ENCODE measurements around the gene LFNG.

Gene LFNG

DNA sequence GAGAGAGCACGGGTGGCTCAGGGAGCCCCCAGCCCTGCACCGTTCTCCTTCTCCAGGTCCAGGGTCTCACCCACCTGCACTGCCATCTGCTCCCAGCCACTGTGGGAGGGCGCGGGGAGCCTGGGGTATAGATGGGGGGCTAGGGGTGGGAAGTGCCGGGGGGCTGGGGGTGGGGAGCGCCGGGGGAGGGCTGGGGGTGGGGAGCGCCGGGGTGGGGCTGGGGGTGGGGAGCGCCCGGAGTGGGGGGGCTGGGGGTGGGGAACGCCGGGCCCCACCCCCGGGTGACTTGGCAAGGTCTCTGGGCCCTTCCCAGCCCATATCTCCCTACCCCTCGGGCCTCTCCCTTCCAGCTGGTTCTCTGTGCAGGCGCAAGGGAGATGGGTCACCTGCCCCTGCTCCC, 43.3 kb upstream of the LFNG start, which contains the start of gene GRIFIN:
Gene GRIFIN, minus strand, starts transcription at position 101 of the 400 bp plus-strand sequence. Its CDS starts 15 bp downstream, at position 86.
- Histone ChIP-seq H3K9ac (ENCODE audit: low read depth in 1 of 2, low read length in 2 of 2) (peak within 1 kb of the TSS in 1 of 2 donors; percentile 77), H3K4me3 (ENCODE audit: low read length in 2 of 2) (no peak within 1 kb of the TSS), H3K27ac (ENCODE audit: low read depth in 2 of 2, low read length in 2 of 2) (no peak within 1 kb of the TSS), H3K36me3 (ENCODE audit: control insufficient read depth in 2 of 2, insufficient read depth in 2 of 2, low read length in 2 of 2) (no peaks in the 10 kb centered on the region), H3K4me1 (ENCODE audit: control insufficient read depth in 2 of 2, insufficient read depth in 2 of 2, low read length in 2 of 2) (peaks cover 16 to 26% of the 10 kb centered on the region in 2 donors), H3K9me3 (ENCODE audit: control insufficient read depth in 2 of 2, low read length in 2 of 2) (no peaks in the 10 kb centered on the region), H3K27me3 (ENCODE audit: control insufficient read depth in 2 of 2, insufficient read depth in 2 of 2, low read length in 2 of 2) (peaks cover 0 to 4% of the 10 kb centered on the region in 2 donors)

DNA sequence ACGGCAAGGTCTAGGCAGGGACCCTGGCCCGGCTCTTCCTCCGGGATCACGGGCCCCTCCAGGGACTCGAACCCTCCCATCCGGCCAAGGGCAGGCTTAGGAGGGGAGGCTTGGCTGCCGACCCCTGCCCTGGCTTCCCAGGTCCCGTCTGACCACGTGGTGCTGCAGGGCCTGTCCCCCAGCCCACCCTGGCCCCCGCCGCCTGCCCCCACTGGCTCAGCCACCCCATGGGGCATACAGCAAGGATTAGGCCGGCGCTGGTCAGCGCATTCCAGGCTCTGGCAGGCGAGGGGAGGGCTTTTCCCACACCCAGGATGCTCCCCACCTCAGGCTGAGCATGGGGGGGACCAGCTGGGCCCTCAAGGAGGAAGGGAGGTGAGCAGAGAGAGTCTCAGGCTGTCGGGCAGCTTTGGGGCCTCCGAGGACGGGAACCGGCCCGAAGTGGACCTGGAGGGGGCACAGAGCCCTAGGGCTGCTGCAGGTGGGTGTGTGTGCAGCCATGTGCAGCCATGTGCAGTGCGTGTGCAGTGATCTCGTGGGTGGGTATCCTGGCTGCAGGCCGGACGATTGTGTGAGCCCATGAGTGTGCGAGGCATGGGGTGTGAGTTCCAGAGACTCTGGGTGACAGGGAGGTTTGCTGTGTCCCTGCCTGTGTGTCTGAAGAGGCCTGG, 42.7 kb upstream of the LFNG start:
- Histone ChIP-seq H3K36me3 (ENCODE audit: control insufficient read depth in 2 of 2, insufficient read depth in 2 of 2, low read length in 2 of 2) (no peaks in the 10 kb centered on the region), H3K27me3 (ENCODE audit: control insufficient read depth in 2 of 2, insufficient read depth in 2 of 2, low read length in 2 of 2) (peaks cover 0 to 4% of the 10 kb centered on the region in 2 donors), H3K4me1 (ENCODE audit: control insufficient read depth in 2 of 2, insufficient read depth in 2 of 2, low read length in 2 of 2) (peaks cover 16 to 26% of the 10 kb centered on the region in 2 donors), H3K27ac (ENCODE audit: low read depth in 2 of 2, low read length in 2 of 2) (no peak overlapping the region), H3K9ac (ENCODE audit: low read depth in 1 of 2, low read length in 2 of 2) (peak overlapping the region in 1 of 2 donors; percentile 77), H3K4me3 (ENCODE audit: low read length in 2 of 2) (no peak overlapping the region), H3K9me3 (ENCODE audit: control insufficient read depth in 2 of 2, low read length in 2 of 2) (no peaks in the 10 kb centered on the region)

DNA sequence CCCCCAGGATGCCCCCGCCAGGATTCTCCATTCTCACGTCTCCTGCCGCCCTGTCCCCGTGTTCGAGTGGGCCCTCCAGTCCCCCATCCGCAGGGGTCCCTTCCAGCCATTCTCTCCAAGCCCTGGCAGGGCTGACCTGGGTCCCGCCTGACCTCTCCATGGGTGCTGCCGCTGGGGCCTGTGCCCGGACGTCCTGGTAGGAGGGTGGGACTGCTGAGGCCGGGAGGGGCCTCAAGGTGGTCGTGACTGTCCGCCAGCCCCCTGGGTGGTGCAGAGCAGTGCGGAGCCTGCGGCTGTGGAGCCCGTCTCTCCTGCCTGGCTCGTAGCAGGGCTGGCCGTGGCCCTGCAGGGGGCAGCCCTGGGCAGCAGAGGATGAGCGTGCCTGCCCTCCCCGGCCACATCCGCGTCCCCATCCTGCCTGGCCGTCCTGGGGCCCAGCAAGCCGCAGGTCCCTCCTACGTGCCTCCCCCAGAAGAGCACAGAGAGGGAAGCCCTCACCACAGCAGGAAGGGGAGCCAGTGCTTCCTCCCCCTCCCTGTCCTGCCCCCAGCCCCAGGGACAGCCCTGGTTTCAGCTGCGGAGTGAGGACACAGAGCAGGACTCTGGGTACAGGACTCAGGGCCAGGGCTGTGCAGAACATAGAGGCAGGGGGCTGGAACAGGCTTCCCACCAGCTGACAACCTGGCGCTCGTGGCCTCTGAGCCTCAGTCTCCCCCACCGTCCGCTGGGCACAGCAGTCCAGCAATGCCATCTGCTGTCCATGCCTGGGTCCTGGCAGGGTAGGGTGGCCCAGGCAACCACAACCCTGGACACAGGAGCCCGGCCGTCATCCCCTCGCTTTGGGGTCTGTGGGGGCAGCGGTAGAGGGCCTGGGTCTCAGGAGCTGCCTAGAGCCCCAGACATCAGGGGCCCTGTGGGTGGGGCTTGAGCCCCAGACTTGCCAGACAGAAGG, 41.9 kb upstream of the LFNG start:
- H3K9ac ChIP-seq (ENCODE audit: low read depth in 1 of 2, low read length in 2 of 2), result peak overlapping the region in 1 of 2 donors; percentile 77
- H3K27ac ChIP-seq (ENCODE audit: low read depth in 2 of 2, low read length in 2 of 2), result peak overlapping the region in 1 of 2 donors; percentile 58
- peak overlapping the region in 1 of 2 donors; percentile 27 for H3K4me3 ChIP-seq (ENCODE audit: low read length in 2 of 2)
- H3K36me3 ChIP-seq (ENCODE audit: control insufficient read depth in 2 of 2, insufficient read depth in 2 of 2, low read length in 2 of 2), result no peaks in the 10 kb centered on the region
- peaks cover 16 to 26% of the 10 kb centered on the region in 2 donors for H3K4me1 ChIP-seq (ENCODE audit: control insufficient read depth in 2 of 2, insufficient read depth in 2 of 2, low read length in 2 of 2)
- H3K27me3 ChIP-seq (ENCODE audit: control insufficient read depth in 2 of 2, insufficient read depth in 2 of 2, low read length in 2 of 2), result peaks cover 0 to 4% of the 10 kb centered on the region in 2 donors
- H3K9me3 ChIP-seq (ENCODE audit: control insufficient read depth in 2 of 2, low read length in 2 of 2), result peaks cover 0 to 2% of the 10 kb centered on the region in 2 donors

DNA sequence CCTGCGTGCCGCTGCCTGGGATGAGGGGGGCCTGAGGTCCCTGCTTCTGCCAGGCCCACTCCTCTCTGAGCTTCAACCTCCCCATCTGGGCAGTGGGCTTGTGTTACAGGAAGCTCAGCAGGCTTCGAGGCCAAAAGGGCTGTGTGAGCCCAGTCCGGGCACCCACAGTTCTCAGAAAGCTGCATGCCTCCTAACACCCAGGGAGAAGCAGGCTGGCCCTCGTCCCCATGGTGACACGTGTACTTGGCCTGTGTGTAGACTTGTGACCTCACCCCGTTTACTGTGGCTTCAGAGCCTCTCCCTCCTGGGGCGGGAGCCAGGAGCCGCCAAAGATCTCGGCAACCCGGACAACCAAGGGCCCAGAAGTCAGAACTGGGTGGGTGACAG, 41.2 kb upstream of the LFNG start:
- Histone ChIP-seq H3K4me1 (ENCODE audit: control insufficient read depth in 2 of 2, insufficient read depth in 2 of 2, low read length in 2 of 2) (peaks cover 16 to 26% of the 10 kb centered on the region in 2 donors), H3K27me3 (ENCODE audit: control insufficient read depth in 2 of 2, insufficient read depth in 2 of 2, low read length in 2 of 2) (peaks cover 0 to 4% of the 10 kb centered on the region in 2 donors), H3K4me3 (ENCODE audit: low read length in 2 of 2) (peak overlapping the region in 1 of 2 donors; percentile 27), H3K36me3 (ENCODE audit: control insufficient read depth in 2 of 2, insufficient read depth in 2 of 2, low read length in 2 of 2) (no peaks in the 10 kb centered on the region), H3K9ac (ENCODE audit: low read depth in 1 of 2, low read length in 2 of 2) (peak overlapping the region in 1 of 2 donors; percentile 77), H3K9me3 (ENCODE audit: control insufficient read depth in 2 of 2, low read length in 2 of 2) (peaks cover 3 to 5% of the 10 kb centered on the region in 2 donors), H3K27ac (ENCODE audit: low read depth in 2 of 2, low read length in 2 of 2) (peak overlapping the region in 1 of 2 donors; percentile 63)

DNA sequence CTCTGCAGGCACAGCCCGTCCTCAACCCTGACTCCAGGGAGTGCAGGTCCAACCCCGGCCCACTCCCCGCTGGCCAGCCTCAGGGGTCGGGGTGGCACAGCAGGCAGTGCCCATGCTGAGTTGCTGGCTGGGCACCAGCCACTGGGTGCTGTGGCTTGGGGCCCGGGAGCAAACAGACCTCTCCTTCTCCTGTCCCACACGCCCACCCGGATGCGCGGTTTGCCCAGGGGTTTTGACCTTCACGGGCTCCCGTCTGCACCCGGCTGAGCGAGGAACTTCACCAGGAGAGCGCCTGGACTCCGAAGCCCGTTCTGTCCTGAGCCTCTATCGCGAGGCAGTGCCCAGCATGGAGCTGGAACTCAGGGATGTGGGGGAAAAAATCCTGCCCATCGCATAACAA, 40.8 kb upstream of the LFNG start:
- Histone ChIP-seq H3K27me3 (ENCODE audit: control insufficient read depth in 2 of 2, insufficient read depth in 2 of 2, low read length in 2 of 2) (peaks cover 0 to 4% of the 10 kb centered on the region in 2 donors), H3K4me1 (ENCODE audit: control insufficient read depth in 2 of 2, insufficient read depth in 2 of 2, low read length in 2 of 2) (peaks cover 16 to 26% of the 10 kb centered on the region in 2 donors), H3K9me3 (ENCODE audit: control insufficient read depth in 2 of 2, low read length in 2 of 2) (peaks cover 3 to 5% of the 10 kb centered on the region in 2 donors), H3K27ac (ENCODE audit: low read depth in 2 of 2, low read length in 2 of 2) (peak overlapping the region in 1 of 2 donors; percentile 63), H3K36me3 (ENCODE audit: control insufficient read depth in 2 of 2, insufficient read depth in 2 of 2, low read length in 2 of 2) (no peaks in the 10 kb centered on the region), H3K9ac (ENCODE audit: low read depth in 1 of 2, low read length in 2 of 2) (peak overlapping the region in 1 of 2 donors; percentile 77), H3K4me3 (ENCODE audit: low read length in 2 of 2) (no peak overlapping the region)

DNA sequence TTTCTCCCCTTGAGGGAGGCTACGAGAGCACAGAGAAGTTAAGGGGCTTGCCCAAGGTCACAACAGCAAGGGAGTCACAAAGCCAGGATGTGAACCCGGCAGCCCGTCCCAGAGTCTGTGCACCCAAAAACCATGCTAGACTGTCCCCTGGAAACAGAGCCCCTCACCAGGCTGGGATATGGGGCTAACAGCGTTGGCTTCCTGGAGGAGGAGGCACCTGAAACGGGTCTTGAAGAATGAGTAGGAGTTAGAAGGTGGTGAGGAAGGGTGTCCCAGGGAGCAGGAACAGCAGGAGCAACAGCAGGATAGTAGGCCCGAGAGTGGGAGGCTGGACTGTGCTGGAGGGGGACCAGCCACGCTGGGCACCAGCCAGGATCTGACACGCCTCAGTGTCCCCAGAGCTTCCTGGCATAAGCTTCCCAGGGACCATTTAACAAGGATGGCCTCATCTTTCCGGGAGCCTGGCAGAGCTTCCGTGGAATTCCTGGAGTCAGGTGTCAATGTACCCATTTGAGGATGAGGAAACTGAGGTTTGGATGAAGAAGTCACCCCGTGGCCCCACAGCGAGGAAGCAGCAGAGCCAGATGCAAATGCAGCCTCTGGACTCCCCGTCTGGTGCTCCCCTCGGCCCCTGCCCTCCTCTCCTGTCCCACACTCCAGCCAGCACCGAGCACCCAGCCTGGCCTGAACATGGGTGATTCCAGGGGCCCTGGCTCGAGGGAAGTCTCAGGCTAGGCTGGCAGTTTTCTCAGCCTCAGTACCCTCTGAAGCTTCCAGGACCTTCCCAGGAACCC, 40.1 kb upstream of the LFNG start:
- peaks cover 3 to 5% of the 10 kb centered on the region in 2 donors for H3K9me3 ChIP-seq (ENCODE audit: control insufficient read depth in 2 of 2, low read length in 2 of 2)
- H3K4me3 ChIP-seq (ENCODE audit: low read length in 2 of 2), result no peak overlapping the region
- peak overlapping the region in 1 of 2 donors; percentile 77 for H3K9ac ChIP-seq (ENCODE audit: low read depth in 1 of 2, low read length in 2 of 2)
- H3K36me3 ChIP-seq (ENCODE audit: control insufficient read depth in 2 of 2, insufficient read depth in 2 of 2, low read length in 2 of 2), result no peaks in the 10 kb centered on the region
- H3K4me1 ChIP-seq (ENCODE audit: control insufficient read depth in 2 of 2, insufficient read depth in 2 of 2, low read length in 2 of 2), result peaks cover 16 to 26% of the 10 kb centered on the region in 2 donors
- H3K27me3 ChIP-seq (ENCODE audit: control insufficient read depth in 2 of 2, insufficient read depth in 2 of 2, low read length in 2 of 2), result peaks cover 0 to 4% of the 10 kb centered on the region in 2 donors
- no peak overlapping the region for H3K27ac ChIP-seq (ENCODE audit: low read depth in 2 of 2, low read length in 2 of 2)

DNA sequence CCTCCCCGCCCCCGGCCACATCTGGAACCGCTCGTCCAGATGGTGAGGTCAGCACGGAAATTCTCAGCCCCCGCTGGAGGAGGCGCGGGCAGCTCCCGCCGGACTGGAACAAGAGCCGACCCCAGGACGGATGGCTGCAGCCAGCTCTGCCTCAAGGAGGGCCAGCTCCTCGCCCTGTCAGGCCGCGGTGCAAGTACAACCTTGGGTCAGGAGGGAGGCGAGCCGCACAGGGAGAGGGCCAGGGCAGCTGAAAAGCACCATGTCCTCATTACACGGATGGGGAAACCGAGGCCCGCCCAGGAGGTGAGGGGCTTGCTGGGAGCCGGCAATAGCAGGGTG, 39.5 kb upstream of the LFNG start:
- H3K4me1 ChIP-seq (ENCODE audit: control insufficient read depth in 2 of 2, insufficient read depth in 2 of 2, low read length in 2 of 2), result peaks cover 16 to 26% of the 10 kb centered on the region in 2 donors
- H3K27ac ChIP-seq (ENCODE audit: low read depth in 2 of 2, low read length in 2 of 2), result no peak overlapping the region
- H3K9ac ChIP-seq (ENCODE audit: low read depth in 1 of 2, low read length in 2 of 2), result no peak overlapping the region
- no peaks in the 10 kb centered on the region for H3K36me3 ChIP-seq (ENCODE audit: control insufficient read depth in 2 of 2, insufficient read depth in 2 of 2, low read length in 2 of 2)
- no peak overlapping the region for H3K4me3 ChIP-seq (ENCODE audit: low read length in 2 of 2)
- peaks cover 0 to 4% of the 10 kb centered on the region in 2 donors for H3K27me3 ChIP-seq (ENCODE audit: control insufficient read depth in 2 of 2, insufficient read depth in 2 of 2, low read length in 2 of 2)
- H3K9me3 ChIP-seq (ENCODE audit: control insufficient read depth in 2 of 2, low read length in 2 of 2), result peaks cover 3 to 5% of the 10 kb centered on the region in 2 donors

DNA sequence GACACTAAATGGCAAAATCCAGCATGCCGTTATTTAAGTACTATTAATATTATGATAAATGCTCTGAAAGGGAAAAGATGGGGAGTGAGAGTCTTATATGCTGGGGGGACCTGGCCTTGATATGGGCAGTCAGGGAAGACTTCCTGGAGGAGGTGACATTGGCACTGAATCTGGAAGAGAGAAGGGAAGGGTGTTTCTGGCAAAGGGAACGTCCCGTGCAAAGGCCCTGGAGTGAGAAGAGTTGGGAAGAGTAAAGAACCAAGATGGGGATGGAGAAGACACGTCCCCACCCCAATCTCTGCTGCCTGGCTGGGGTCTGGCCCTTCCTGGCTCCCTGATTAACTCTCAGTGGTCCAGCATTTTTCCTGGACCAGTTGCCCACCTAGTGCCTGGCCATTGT, 38.4 kb upstream of the LFNG start:
- H3K9me3 ChIP-seq (ENCODE audit: control insufficient read depth in 2 of 2, low read length in 2 of 2), result peaks cover 3 to 5% of the 10 kb centered on the region in 2 donors
- H3K9ac ChIP-seq (ENCODE audit: low read depth in 1 of 2, low read length in 2 of 2), result no peak overlapping the region
- peaks cover 16 to 26% of the 10 kb centered on the region in 2 donors for H3K4me1 ChIP-seq (ENCODE audit: control insufficient read depth in 2 of 2, insufficient read depth in 2 of 2, low read length in 2 of 2)
- no peak overlapping the region for H3K27ac ChIP-seq (ENCODE audit: low read depth in 2 of 2, low read length in 2 of 2)
- H3K27me3 ChIP-seq (ENCODE audit: control insufficient read depth in 2 of 2, insufficient read depth in 2 of 2, low read length in 2 of 2), result peaks cover 0 to 4% of the 10 kb centered on the region in 2 donors
- H3K4me3 ChIP-seq (ENCODE audit: low read length in 2 of 2), result no peak overlapping the region
- H3K36me3 ChIP-seq (ENCODE audit: control insufficient read depth in 2 of 2, insufficient read depth in 2 of 2, low read length in 2 of 2), result no peaks in the 10 kb centered on the region

DNA sequence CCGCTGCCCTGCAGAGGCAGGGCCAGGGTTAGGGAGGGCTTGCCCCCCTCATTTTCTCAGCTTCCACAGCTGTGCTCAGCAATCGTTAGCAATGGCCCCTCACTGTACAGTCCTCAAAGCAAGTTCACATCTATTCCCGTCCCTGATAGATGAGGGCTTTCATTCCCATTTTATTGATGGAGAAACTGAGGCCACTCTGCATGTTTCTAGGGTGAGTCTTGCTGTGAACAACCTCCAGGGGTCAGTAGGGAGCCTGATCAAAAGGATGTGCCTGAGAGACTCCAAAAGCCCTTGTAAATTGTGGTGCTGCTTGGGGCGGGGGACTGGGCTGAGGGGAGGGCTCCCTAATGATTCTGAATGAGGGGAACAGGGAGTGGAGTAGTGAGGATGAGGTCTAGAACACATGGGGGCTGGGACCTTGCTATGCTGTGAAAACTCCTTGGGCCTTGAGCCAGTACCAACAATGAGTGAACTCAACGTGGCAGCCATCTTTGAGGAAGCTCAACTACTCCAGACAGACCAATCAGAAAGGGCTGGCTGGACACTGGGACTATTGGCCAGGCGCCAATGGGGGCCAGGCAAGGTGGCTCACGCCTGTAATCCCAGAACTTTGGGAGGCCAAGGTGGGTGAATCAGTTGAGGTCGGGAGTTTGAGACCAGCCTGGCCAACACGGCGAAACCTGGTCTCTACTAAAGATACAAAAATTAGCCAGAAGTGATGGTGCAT, 36.7 kb upstream of the LFNG start:
- H3K4me3 ChIP-seq (ENCODE audit: low read length in 2 of 2), result no peak overlapping the region
- H3K9ac ChIP-seq (ENCODE audit: low read depth in 1 of 2, low read length in 2 of 2), result no peak overlapping the region
- no peaks in the 10 kb centered on the region for H3K36me3 ChIP-seq (ENCODE audit: control insufficient read depth in 2 of 2, insufficient read depth in 2 of 2, low read length in 2 of 2)
- peaks cover 3 to 5% of the 10 kb centered on the region in 2 donors for H3K9me3 ChIP-seq (ENCODE audit: control insufficient read depth in 2 of 2, low read length in 2 of 2)
- peaks cover 11 to 14% of the 10 kb centered on the region in 2 donors for H3K4me1 ChIP-seq (ENCODE audit: control insufficient read depth in 2 of 2, insufficient read depth in 2 of 2, low read length in 2 of 2)
- peaks cover 0 to 4% of the 10 kb centered on the region in 2 donors for H3K27me3 ChIP-seq (ENCODE audit: control insufficient read depth in 2 of 2, insufficient read depth in 2 of 2, low read length in 2 of 2)
- no peak overlapping the region for H3K27ac ChIP-seq (ENCODE audit: low read depth in 2 of 2, low read length in 2 of 2)
